Body of pancreas (tissue), 4 donors: Measurements from ENCODE around the gene IL15RA.

ENCODE experiments used
- POLR2A ChIP-seq, 3 donors: fragments of 450-650 bp; IDR thresholded peaks; one replicate each; pipeline ENCODE4 v1.6.1; 2016; ENCODE audit warnings: antibody characterized with exemption in 3 of 3, mild to moderate bottlenecking in 2 of 3
- TF ChIP-seq, protein P1 (sequence below), 7 experiments: fragments of 450-650 bp in 4 of 7; fragments of 200-600 bp in 3 of 7; sonication (generic) in 3 of 7; IDR thresholded peaks; one replicate each; pipeline ENCODE4 v1.5.1; 2016 to 2019; ENCODE audit warnings: antibody characterized with exemption in 7 of 7

DNA sequence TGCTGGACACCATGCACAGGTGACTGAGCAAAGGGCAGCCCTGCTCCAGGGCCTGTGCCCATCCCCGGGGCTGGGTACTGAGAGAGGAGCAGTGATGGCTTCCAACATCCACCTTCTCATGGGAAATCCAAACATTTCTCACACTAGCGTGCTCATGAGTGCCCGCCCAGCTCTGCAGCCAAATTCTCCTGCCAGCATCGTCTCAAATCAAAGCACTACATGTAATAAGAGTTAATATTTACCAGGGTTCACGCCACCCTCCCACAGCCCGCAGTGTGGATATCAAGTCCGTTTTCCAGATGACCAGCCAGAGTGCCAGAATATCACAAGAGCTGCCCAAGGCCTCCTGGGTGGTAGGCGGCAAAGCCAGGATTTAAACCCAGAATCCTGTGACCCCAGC, 12.1 kb downstream of the IL15RA start:
- TF ChIP-seq, protein P1, sequence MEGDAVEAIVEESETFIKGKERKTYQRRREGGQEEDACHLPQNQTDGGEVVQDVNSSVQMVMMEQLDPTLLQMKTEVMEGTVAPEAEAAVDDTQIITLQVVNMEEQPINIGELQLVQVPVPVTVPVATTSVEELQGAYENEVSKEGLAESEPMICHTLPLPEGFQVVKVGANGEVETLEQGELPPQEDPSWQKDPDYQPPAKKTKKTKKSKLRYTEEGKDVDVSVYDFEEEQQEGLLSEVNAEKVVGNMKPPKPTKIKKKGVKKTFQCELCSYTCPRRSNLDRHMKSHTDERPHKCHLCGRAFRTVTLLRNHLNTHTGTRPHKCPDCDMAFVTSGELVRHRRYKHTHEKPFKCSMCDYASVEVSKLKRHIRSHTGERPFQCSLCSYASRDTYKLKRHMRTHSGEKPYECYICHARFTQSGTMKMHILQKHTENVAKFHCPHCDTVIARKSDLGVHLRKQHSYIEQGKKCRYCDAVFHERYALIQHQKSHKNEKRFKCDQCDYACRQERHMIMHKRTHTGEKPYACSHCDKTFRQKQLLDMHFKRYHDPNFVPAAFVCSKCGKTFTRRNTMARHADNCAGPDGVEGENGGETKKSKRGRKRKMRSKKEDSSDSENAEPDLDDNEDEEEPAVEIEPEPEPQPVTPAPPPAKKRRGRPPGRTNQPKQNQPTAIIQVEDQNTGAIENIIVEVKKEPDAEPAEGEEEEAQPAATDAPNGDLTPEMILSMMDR (IDR thresholded peaks at IDR 0.05): no peak
- TF ChIP-seq POLR2A (IDR thresholded peaks at IDR 0.05): no peak
